Loucy (cell line): ENCODE data around the gene TOM1L2.

Source experiments
- EZH2phosphoT487 ChIP-seq: fragments of 200-600 bp; IDR thresholded peaks from 2 replicates; pipeline ENCODE4 v1.6.1; 2018; ENCODE audit warnings: antibody characterized with exemption, mild to moderate bottlenecking, moderate library complexity, borderline replicate concordance
- TF ChIP-seq, protein P1 (sequence below): fragments of 200-600 bp; sonication (generic); conservative IDR thresholded peaks from 2 replicates; pipeline ENCODE4 v1.5.1; 2014; ENCODE audit warnings: mild to moderate bottlenecking, antibody characterized with exemption, low read length

DNA sequence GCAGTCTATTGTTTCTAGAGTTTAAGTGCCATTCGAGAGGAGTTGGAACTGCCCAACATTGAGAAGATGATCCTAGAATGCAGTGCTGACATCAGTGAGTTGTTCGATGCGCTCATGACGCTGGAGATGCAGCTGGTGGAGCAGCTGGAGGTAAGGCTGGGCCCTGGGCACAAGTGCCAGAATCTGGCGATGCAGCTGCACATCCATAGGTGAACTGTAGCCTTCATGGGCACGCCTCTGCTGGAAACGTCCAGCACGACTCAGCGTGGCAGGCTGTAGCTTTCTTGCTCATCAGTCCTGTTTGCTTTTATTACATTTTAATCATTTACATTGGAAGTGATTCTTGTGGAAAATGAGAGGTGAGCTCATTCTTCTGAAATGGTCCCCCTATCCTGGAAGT is 32.1 kb upstream of the TOM1L2 start:
- TF ChIP-seq, protein P1, sequence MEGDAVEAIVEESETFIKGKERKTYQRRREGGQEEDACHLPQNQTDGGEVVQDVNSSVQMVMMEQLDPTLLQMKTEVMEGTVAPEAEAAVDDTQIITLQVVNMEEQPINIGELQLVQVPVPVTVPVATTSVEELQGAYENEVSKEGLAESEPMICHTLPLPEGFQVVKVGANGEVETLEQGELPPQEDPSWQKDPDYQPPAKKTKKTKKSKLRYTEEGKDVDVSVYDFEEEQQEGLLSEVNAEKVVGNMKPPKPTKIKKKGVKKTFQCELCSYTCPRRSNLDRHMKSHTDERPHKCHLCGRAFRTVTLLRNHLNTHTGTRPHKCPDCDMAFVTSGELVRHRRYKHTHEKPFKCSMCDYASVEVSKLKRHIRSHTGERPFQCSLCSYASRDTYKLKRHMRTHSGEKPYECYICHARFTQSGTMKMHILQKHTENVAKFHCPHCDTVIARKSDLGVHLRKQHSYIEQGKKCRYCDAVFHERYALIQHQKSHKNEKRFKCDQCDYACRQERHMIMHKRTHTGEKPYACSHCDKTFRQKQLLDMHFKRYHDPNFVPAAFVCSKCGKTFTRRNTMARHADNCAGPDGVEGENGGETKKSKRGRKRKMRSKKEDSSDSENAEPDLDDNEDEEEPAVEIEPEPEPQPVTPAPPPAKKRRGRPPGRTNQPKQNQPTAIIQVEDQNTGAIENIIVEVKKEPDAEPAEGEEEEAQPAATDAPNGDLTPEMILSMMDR: no peak
- TF ChIP-seq EZH2phosphoT487: no peak
